Fibroblast of mammary gland (primary cell): ENCODE data around the gene LRRFIP1.
A peak's percentile ranks its signal among the peaks of the same experiment; 100 is the strongest.

Experiments
- DNase-seq: peaks from one replicate; pipeline ENCODE4 v3.0.0-alpha.2; 2010; ENCODE audit warnings: low read depth
- H3K4me3 ChIP-seq: 2 replicates; pipeline ENCODE4 v1.5.1; 2011; ENCODE audit warnings: low read depth, mild to moderate bottlenecking, low read length, moderate library complexity; ENCODE audit not compliant: control insufficient read depth
- TF ChIP-seq, protein P1 (sequence below): conservative IDR thresholded peaks from 2 replicates; pipeline ENCODE4 v1.5.1; 2011; ENCODE audit warnings: low read depth, low read length, inconsistent platforms; ENCODE audit not compliant: control insufficient read depth, insufficient read depth

Gene LRRFIP1

DNA sequence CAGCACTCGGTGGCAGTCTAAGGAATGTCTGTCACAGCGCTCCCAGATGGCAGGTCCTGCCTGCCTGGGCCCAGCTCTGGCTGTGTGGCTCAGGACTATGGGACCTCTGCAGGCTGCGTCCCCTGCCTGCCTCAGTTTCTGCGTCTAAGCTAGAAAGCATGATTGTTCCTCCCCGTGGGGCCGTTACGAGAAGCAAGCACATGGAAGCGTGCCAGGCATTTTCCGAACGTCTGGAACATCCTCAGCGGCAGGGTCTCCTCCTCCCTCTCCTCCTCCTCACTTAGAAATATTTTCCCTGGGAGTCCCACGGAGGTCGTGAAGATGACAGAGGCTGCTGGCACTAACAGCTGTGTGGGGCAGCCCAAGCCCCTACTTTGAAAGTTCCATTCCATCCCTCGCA lies 43.3 kb downstream of the LRRFIP1 start:
- peak; percentile 35 for DNase-seq
- TF ChIP-seq, protein P1, sequence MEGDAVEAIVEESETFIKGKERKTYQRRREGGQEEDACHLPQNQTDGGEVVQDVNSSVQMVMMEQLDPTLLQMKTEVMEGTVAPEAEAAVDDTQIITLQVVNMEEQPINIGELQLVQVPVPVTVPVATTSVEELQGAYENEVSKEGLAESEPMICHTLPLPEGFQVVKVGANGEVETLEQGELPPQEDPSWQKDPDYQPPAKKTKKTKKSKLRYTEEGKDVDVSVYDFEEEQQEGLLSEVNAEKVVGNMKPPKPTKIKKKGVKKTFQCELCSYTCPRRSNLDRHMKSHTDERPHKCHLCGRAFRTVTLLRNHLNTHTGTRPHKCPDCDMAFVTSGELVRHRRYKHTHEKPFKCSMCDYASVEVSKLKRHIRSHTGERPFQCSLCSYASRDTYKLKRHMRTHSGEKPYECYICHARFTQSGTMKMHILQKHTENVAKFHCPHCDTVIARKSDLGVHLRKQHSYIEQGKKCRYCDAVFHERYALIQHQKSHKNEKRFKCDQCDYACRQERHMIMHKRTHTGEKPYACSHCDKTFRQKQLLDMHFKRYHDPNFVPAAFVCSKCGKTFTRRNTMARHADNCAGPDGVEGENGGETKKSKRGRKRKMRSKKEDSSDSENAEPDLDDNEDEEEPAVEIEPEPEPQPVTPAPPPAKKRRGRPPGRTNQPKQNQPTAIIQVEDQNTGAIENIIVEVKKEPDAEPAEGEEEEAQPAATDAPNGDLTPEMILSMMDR: no peak
- no peak overlapping the region for H3K4me3 ChIP-seq

DNA sequence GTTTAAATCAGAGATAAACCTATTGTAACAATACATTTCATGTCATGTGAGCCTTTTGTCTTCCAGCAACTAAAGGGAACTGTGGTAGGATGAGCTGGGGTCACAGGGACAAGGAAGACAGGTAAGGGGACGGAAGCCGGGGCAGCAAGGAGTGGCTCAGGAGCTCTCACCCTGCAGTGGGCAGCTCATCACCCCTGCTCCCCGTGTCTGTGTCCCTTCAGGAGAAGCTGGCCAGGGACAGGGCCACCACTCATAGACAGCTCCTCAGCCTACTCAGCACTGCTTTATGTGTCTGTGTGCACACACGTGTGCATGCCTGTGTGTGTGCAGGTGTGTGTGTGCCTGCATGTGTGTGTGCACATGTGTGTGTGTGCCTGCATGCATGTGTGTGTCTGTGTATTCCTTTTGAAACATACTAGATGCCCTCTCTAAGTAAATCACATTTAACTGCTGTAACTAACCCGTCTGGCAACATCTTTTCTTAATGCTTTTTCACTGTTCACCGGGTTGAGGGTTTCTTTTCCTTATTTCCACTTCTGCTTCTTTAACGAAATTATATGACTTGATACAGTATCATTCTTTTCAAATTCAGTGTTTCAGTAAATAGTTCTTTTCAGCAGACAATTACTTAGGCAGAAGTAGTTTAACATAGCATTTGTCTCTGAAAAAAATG lies 44.2 kb downstream of the LRRFIP1 start:
- no peak for DNase-seq
- TF ChIP-seq, protein P1: no peak
- H3K4me3 ChIP-seq: no peak overlapping the region

DNA sequence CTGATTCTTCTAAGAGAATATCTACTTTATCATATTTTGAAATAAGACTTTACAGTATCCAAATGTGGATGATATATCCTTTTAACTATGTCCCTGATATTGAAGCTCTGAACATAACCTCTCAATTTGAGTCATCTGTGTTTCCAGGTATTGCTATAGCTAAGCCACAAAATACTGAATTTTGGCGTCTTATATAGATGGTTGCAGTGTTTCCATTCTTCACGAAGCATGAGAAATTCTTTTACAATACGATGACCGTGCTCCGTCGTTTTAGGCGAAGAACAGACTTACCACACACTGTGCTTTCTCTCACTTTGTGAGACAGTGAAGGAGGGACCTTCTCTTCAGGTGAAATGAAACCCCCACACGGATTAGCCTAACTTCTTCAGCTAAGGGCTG lies 45.3 kb downstream of the LRRFIP1 start:
- DNase-seq: no peak
- TF ChIP-seq, protein P1: no peak
- H3K4me3 ChIP-seq: no peak overlapping the region

DNA sequence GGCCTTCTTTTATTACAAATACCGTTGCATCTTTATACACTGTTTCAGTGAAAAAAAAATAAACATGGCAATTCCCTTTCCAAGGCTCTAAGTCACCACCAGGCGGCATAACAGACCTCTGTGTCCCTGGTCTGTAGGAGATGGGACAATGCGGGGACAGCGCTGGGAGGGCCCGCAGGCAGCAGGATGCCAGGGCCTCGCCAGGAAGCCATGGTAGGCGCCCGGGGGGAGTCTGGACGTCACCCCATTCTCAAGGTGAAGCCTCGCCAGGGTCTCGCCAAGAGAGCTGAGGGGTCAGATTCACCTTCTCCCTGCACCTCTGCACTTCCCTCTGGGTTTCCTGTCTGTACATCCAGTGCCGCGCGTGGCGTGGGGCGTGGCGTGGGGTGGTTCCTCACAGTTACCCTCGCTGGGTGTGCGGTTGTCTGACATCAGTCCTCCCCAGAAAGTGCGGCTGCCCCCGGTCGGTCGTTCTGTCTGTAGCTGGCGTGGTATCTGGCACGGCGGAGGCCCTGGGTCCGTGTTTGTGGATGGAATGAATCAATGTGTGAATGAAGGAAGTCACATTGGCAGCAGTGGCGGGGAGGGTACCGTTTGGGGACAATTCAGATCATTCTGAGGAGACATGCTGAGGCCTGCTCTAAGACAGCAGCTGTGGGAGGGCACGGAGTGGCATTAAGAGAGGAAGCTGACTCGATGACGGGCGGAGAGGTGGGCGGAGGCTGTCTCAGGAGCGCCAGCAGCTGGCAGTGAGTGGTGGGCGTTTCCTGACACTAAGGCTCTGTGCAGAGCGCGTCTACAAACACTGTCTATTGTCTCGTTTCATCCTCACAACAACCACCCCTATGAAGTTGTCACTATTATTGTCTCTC lies 46.0 kb downstream of the LRRFIP1 start:
- DNase-seq: no peak
- TF ChIP-seq, protein P1: peak; percentile 30
- no peak overlapping the region for H3K4me3 ChIP-seq

DNA sequence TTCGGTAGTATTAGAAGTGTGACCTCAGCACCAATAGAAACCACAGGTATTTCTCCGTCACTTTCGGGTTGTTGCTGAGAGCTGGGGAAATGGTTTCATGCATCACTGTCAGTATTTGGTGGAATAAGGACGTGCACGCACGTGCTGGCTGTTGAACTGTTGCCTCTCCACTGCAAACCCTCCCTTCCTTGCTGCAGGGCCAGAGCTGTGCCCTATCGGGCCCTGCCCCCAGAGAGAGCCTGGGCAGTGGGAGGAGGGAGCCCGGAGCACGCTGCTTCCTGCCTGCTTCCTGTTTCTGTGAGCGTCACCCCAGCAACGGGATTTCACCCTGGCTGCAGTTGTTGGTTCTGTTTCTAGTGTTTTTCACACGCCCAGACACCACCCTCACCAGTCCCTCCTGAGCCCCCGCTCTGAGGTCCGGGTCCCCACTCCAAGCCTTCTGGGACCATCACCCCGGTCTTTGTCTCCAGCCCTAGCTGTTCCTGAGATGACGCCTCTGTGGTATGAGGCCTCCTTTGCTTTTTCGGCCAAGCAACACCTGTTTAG lies 47.4 kb downstream of the LRRFIP1 start:
- peak; percentile 69 for DNase-seq
- TF ChIP-seq, protein P1: no peak
- no peak overlapping the region for H3K4me3 ChIP-seq

DNA sequence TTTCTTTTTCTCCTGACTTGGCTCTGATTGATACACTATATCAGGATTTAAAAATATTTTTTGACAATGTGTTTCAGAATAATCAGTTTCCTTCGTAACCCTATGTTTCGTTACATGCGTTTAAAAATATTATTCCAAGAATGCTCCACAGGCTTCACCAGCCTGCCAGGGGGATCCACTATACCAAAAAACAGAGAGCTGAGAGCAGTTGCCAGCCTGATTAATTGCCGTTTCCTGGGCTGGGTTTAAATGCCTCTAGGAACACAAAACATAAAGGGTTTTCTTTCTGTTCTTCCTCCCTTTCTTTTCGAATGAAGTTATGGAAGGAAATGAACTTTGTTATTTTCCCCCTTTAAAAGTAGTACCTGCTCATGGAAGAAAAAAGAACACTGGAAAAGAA lies 47.9 kb downstream of the LRRFIP1 start:
- TF ChIP-seq, protein P1: no peak
- H3K4me3 ChIP-seq: no peak overlapping the region
- no peak for DNase-seq
